Astrocyte (in vitro differentiated cells and primary cell): ENCODE results near the gene KCNJ12. TPM values are rescaled to one million over a fixed set of nuclear protein-coding genes. Genes with fewer than 3 reads are reported as not detected.

Source experiments
- DNase-seq: peaks from one replicate; pipeline ENCODE4 v3.0.0-alpha.2; 2010; ENCODE audit warnings: low read depth
- FAIRE-seq: peaks from 2 replicates; lab custom pipeline; 2011; peaks lifted over from hg19 to GRCh38; lab: Jason Lieb, UNC
- H2AFZ ChIP-seq: 2 replicates; pipeline ENCODE4 v1.6.0; 2012; ENCODE audit warnings: low read depth, low read length, inconsistent platforms
- H3K27ac ChIP-seq: 2 replicates; pipeline ENCODE4 v1.5.1; 2011; ENCODE audit warnings: low read depth, low read length, inconsistent platforms
- H3K27me3 ChIP-seq: 2 replicates; pipeline ENCODE4 v1.6.0; 2011; ENCODE audit warnings: low read length, inconsistent platforms; ENCODE audit not compliant: insufficient read depth
- H3K36me3 ChIP-seq: 2 replicates; pipeline ENCODE4 v1.5.1; 2011; ENCODE audit warnings: low read length, inconsistent platforms; ENCODE audit not compliant: insufficient read depth
- H3K4me1 ChIP-seq: 2 replicates; pipeline ENCODE4 v1.5.1; 2011; ENCODE audit warnings: low read length, inconsistent platforms; ENCODE audit not compliant: insufficient read depth
- H3K4me2 ChIP-seq: 2 replicates; pipeline ENCODE4 v1.6.0; 2012; ENCODE audit warnings: low read length, inconsistent platforms
- H3K4me3 ChIP-seq: 2 replicates; pipeline ENCODE4 v1.5.1; 2011; ENCODE audit warnings: low read depth, mild to moderate bottlenecking, low read length, inconsistent platforms; ENCODE audit not compliant: insufficient read depth
- H3K79me2 ChIP-seq: 2 replicates; pipeline ENCODE4 v1.6.0; 2012; ENCODE audit warnings: mild to moderate bottlenecking, low read length, inconsistent platforms; ENCODE audit not compliant: insufficient read depth
- H3K9ac ChIP-seq: 2 replicates; pipeline ENCODE4 v1.6.0; 2012; ENCODE audit warnings: mild to moderate bottlenecking, low read length, inconsistent platforms
- H3K9me3 ChIP-seq: 2 replicates; pipeline ENCODE4 v1.5.1; 2012; ENCODE audit warnings: low read depth, mild to moderate bottlenecking, low read length, inconsistent platforms; ENCODE audit not compliant: insufficient read depth
- H4K20me1 ChIP-seq: 2 replicates; pipeline ENCODE4 v1.6.0; 2012; ENCODE audit warnings: low read length, inconsistent platforms; ENCODE audit not compliant: insufficient read depth
- H3K27ac Mint-ChIP-seq: one replicate; pipeline ENCODE4 v1.8.0; 2021; ENCODE audit warnings: mild to moderate bottlenecking, mixed read lengths; ENCODE audit not compliant: unreplicated experiment
- H3K27me3 Mint-ChIP-seq: one replicate; pipeline ENCODE4 v1.8.0; 2021; ENCODE audit warnings: low read depth, mixed read lengths; ENCODE audit not compliant: unreplicated experiment
- H3K36me3 Mint-ChIP-seq: one replicate; pipeline ENCODE4 v1.8.0; 2021; ENCODE audit warnings: low read depth, mixed read lengths; ENCODE audit not compliant: unreplicated experiment
- H3K4me1 Mint-ChIP-seq: one replicate; pipeline ENCODE4 v1.8.0; 2021; ENCODE audit warnings: low read depth, mixed read lengths; ENCODE audit not compliant: unreplicated experiment
- H3K4me3 Mint-ChIP-seq: one replicate; pipeline ENCODE4 v1.8.0; 2021; ENCODE audit warnings: mild to moderate bottlenecking, moderate library complexity, mixed read lengths; ENCODE audit not compliant: unreplicated experiment
- H3K9me3 Mint-ChIP-seq: one replicate; pipeline ENCODE4 v1.8.0; 2021; ENCODE audit warnings: mild to moderate bottlenecking, mixed read lengths; ENCODE audit not compliant: unreplicated experiment
- EZH2 ChIP-seq: IDR thresholded peaks from 2 replicates; pipeline ENCODE4 v1.6.1; 2012; ENCODE audit warnings: mild to moderate bottlenecking, low read length, inconsistent platforms; ENCODE audit not compliant: insufficient read depth
- total RNA-seq: library from RNA; stranded (reverse); gene quantifications from 2 replicates; pipeline ENCODE4 v1.2.1, GENCODE V29; 2021
- TF ChIP-seq, protein P1 (sequence below): IDR thresholded peaks from 2 replicates; pipeline ENCODE4 v1.5.1; 2011; ENCODE audit warnings: low read depth, mild to moderate bottlenecking, inconsistent platforms, low read length, moderate library complexity; ENCODE audit not compliant: insufficient read depth

Gene KCNJ12
- total RNA-seq, 1 donor from 2014 or later = 1.2 TPM

DNA sequence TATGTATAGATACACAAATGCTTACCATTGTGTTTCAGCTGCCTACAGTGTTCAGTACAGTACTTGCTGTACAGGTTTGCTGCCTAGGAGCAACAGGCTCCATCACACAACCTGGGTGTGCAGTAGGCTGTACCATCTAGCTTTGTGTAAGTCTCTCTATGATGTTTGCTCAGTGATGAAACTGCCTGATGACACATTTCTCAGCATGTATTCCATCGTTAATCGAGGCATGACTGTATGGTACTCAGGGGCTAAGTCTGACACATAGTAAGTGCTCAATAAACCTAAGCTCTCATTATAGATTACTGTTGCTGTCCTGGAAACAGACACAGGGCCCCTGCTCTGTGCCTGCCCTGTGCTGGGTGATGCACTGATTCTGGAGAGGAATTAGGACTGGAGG is 18.1 kb downstream of the KCNJ12 start:
- H3K27ac Mint-ChIP-seq = no peak overlapping the region
- H3K4me3 Mint-ChIP-seq = no peak overlapping the region
- H3K9me3 Mint-ChIP-seq = no peaks in the 10 kb centered on the region
- H3K36me3 ChIP-seq = no peaks in the 10 kb centered on the region
- H3K36me3 Mint-ChIP-seq = peaks cover 2% of the 10 kb centered on the region
- H3K27ac ChIP-seq = no peak overlapping the region
- no peak overlapping the region for H3K4me2 ChIP-seq
- peaks cover 39% of the 10 kb centered on the region for H3K27me3 Mint-ChIP-seq
- H4K20me1 ChIP-seq = no peaks in the 10 kb centered on the region
- no peak overlapping the region for H2AFZ ChIP-seq
- no peak for DNase-seq
- H3K27me3 ChIP-seq = no peaks in the 10 kb centered on the region
- no peak overlapping the region for H3K4me3 ChIP-seq
- H3K79me2 ChIP-seq = no peaks in the 10 kb centered on the region
- TF ChIP-seq, protein P1, sequence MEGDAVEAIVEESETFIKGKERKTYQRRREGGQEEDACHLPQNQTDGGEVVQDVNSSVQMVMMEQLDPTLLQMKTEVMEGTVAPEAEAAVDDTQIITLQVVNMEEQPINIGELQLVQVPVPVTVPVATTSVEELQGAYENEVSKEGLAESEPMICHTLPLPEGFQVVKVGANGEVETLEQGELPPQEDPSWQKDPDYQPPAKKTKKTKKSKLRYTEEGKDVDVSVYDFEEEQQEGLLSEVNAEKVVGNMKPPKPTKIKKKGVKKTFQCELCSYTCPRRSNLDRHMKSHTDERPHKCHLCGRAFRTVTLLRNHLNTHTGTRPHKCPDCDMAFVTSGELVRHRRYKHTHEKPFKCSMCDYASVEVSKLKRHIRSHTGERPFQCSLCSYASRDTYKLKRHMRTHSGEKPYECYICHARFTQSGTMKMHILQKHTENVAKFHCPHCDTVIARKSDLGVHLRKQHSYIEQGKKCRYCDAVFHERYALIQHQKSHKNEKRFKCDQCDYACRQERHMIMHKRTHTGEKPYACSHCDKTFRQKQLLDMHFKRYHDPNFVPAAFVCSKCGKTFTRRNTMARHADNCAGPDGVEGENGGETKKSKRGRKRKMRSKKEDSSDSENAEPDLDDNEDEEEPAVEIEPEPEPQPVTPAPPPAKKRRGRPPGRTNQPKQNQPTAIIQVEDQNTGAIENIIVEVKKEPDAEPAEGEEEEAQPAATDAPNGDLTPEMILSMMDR = no peak
- TF ChIP-seq EZH2 = no peak
- H3K4me1 Mint-ChIP-seq = no peaks in the 10 kb centered on the region
- H3K9me3 ChIP-seq = no peaks in the 10 kb centered on the region
- FAIRE-seq = no peak
- peaks cover 16% of the 10 kb centered on the region for H3K4me1 ChIP-seq
- no peak overlapping the region for H3K9ac ChIP-seq

GRCh38 chr17:21395764-21396163 is 19.6 kb downstream of the KCNJ12 start:
- Histone ChIP-seq H3K9ac (no peak overlapping the region), H2AFZ (no peak overlapping the region), H4K20me1 (no peaks in the 10 kb centered on the region), H3K4me1 (peaks cover 19% of the 10 kb centered on the region), H3K36me3 (no peaks in the 10 kb centered on the region), H3K4me3 (no peak overlapping the region), H3K27me3 (no peaks in the 10 kb centered on the region), H3K4me2 (no peak overlapping the region), H3K9me3 (no peaks in the 10 kb centered on the region), H3K79me2 (no peaks in the 10 kb centered on the region), H3K27ac (no peak overlapping the region)
- H3K4me3 Mint-ChIP-seq = no peak overlapping the region
- peaks cover 34% of the 10 kb centered on the region for H3K27me3 Mint-ChIP-seq
- DNase-seq (no peak), FAIRE-seq (no peak)
- no peak for TF ChIP-seq EZH2
- TF ChIP-seq, protein P1 = no peak
- no peak overlapping the region for H3K27ac Mint-ChIP-seq
- H3K9me3 Mint-ChIP-seq = no peaks in the 10 kb centered on the region
- H3K36me3 Mint-ChIP-seq = peaks cover 2% of the 10 kb centered on the region
- peaks cover under 1% of the 10 kb centered on the region for H3K4me1 Mint-ChIP-seq

DNA sequence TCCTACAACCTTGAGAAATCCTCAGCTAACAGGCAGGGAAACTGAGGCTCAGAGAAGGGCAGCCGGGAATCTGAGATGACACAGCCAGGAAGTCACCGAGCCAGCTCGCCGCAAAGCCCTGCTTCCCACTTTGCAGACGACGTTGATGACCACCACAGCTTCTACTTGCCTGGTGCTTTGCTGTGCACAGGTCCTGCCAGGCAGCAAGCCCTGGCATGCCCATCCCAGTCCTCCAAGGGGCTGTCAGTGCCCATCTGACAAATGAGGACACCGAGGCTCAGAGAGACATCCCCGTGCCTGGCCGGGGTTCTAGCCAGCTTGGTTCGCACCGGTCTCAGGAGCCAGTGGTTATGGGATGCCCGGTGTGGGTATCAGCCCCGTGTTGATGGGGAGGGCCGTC is 20.1 kb downstream of the KCNJ12 start:
- Histone ChIP-seq H3K4me1 (peaks cover 23% of the 10 kb centered on the region), H4K20me1 (no peaks in the 10 kb centered on the region), H3K36me3 (no peaks in the 10 kb centered on the region), H3K27ac (no peak overlapping the region), H3K27me3 (no peaks in the 10 kb centered on the region), H3K4me2 (no peak overlapping the region), H2AFZ (no peak overlapping the region), H3K79me2 (no peaks in the 10 kb centered on the region), H3K9me3 (no peaks in the 10 kb centered on the region), H3K9ac (no peak overlapping the region), H3K4me3 (no peak overlapping the region)
- no peak overlapping the region for H3K4me3 Mint-ChIP-seq
- FAIRE-seq (no peak), DNase-seq (no peak)
- no peaks in the 10 kb centered on the region for H3K9me3 Mint-ChIP-seq
- peaks cover 29% of the 10 kb centered on the region for H3K27me3 Mint-ChIP-seq
- TF ChIP-seq, protein P1 = no peak
- TF ChIP-seq EZH2 = no peak
- H3K36me3 Mint-ChIP-seq = peaks cover 2% of the 10 kb centered on the region
- H3K4me1 Mint-ChIP-seq = peaks cover 1% of the 10 kb centered on the region
- no peak overlapping the region for H3K27ac Mint-ChIP-seq
